HepG2 (cell line): ENCODE measurements around the gene SLC23A2. TPM values are rescaled to one million over a fixed set of nuclear protein-coding genes. Genes with fewer than 3 reads are reported as not detected.

Source experiments
- DMTF1 ChIP-seq: sonication (generic); formaldehyde crosslinking; IDR thresholded peaks from 2 replicates; pipeline ENCODE4 v1.4.0; 2020; ENCODE audit warnings: mild to moderate bottlenecking, missing genetic modification reagents
- GATA4 ChIP-seq: sonication (generic); IDR thresholded peaks from 2 replicates; pipeline ENCODE4 v1.6.1; 2016; ENCODE audit warnings: antibody characterized with exemption, low read depth, borderline replicate concordance
- HNRNPH1 ChIP-seq: fragments of 200-400 bp; formaldehyde crosslinking; optimal IDR thresholded peaks from 2 replicates; pipeline ENCODE3; 2017; ENCODE audit warnings: mild to moderate bottlenecking, low read depth, low read length
- KDM3A ChIP-seq: IDR thresholded peaks from 2 replicates; pipeline ENCODE4 v1.6.1; 2018; ENCODE audit warnings: low read depth, missing compliant biosample characterization
- NAIF1 ChIP-seq: sonication (generic); formaldehyde crosslinking; IDR thresholded peaks from 2 replicates; pipeline ENCODE4 v1.5.0; 2020; ENCODE audit warnings: mild to moderate bottlenecking, missing genetic modification reagents, borderline replicate concordance
- NFATC3 ChIP-seq: sonication (generic); formaldehyde crosslinking; IDR thresholded peaks from 2 replicates; pipeline ENCODE4 v1.5.1; 2020; ENCODE audit warnings: mild to moderate bottlenecking, missing genetic modification reagents
- RARA ChIP-seq: IDR thresholded peaks from 2 replicates; pipeline ENCODE4 v1.6.1; 2016; ENCODE audit warnings: missing genetic modification reagents, missing compliant biosample characterization
- ZBTB38 ChIP-seq: sonication (generic); formaldehyde crosslinking; IDR thresholded peaks from 2 replicates; pipeline ENCODE4 v1.5.1; 2020; ENCODE audit warnings: mild to moderate bottlenecking, missing genetic modification reagents
- ZBTB4 ChIP-seq: sonication (generic); formaldehyde crosslinking; IDR thresholded peaks from 2 replicates; pipeline ENCODE4 v1.4.0; 2020; ENCODE audit warnings: missing genetic modification reagents, mild to moderate bottlenecking, borderline replicate concordance
- ZNF337 ChIP-seq: sonication (generic); formaldehyde crosslinking; IDR thresholded peaks from 2 replicates; pipeline ENCODE4 v1.5.1; 2020; ENCODE audit warnings: missing genetic modification reagents, low read depth, mild to moderate bottlenecking, borderline replicate concordance
- ZNF562 ChIP-seq: sonication (generic); formaldehyde crosslinking; IDR thresholded peaks from 2 replicates; pipeline ENCODE4 v1.8.0; 2022; ENCODE audit warnings: missing genetic modification reagents, borderline replicate concordance
- ZNF7 ChIP-seq: IDR thresholded peaks from 2 replicates; pipeline ENCODE4 v1.6.1; 2016; ENCODE audit warnings: missing biosample characterization, missing genetic modification reagents
- ZNF792 ChIP-seq: IDR thresholded peaks from 2 replicates; pipeline ENCODE4 v1.6.1; 2016
- ZNF891 ChIP-seq: sonication (generic); formaldehyde crosslinking; IDR thresholded peaks from 2 replicates; pipeline ENCODE4 v1.5.0; 2020; ENCODE audit warnings: mild to moderate bottlenecking, missing genetic modification reagents
- polyA plus RNA-seq, 8 experiments: library from polyadenylated mRNA; depleted of rRNA in 3 of 8; stranded (reverse) in 7 of 8; unstranded in 1 of 8; fragments of >200 nt; fragmentation: Illumina TruSeq in 4 of 8; extraction: Trizol in 4 of 8; gene quantifications; 2 replicates each; pipeline versions ENCODE4 v1.2.1 to v1.2.3, GENCODE V29; 2011 to 2016; ENCODE audit warnings: low read depth in 4 of 8, missing spikeins in 1 of 8, mixed read lengths in 1 of 8; ENCODE audit not compliant: insufficient read depth in 1 of 8
- total RNA-seq, 5 experiments: library from RNA; depleted of rRNA; stranded (reverse); fragments of >200 nt; fragmentation: Illumina TruSeq; extraction: Trizol; gene quantifications; 2 replicates each; pipeline ENCODE4 v1.2.3, GENCODE V29; 2016; ENCODE audit warnings: low read depth in 1 of 5
- TF ChIP-seq, protein P1 (sequence below): sonication (generic); formaldehyde crosslinking; IDR thresholded peaks from 2 replicates; pipeline ENCODE4 v1.4.0; 2020; ENCODE audit warnings: missing genetic modification reagents
- TF ChIP-seq, protein P2 (sequence below): sonication (generic); formaldehyde crosslinking; IDR thresholded peaks from 2 replicates; pipeline ENCODE4 v1.4.0; 2020; ENCODE audit warnings: missing genetic modification reagents
- TF ChIP-seq, protein P3 (sequence below): sonication (generic); formaldehyde crosslinking; IDR thresholded peaks from 2 replicates; pipeline ENCODE4; 2020; ENCODE audit warnings: missing genetic modification reagents, mild to moderate bottlenecking, borderline replicate concordance

SLC23A2 gene
- total and polyA plus RNA-seq, 2 of the 13 experiments (the other 11 are each of a cell fraction or from before 2014, with no cell fraction given): 42.2 to 51.2 TPM

- TF ChIP-seq, protein P1, sequence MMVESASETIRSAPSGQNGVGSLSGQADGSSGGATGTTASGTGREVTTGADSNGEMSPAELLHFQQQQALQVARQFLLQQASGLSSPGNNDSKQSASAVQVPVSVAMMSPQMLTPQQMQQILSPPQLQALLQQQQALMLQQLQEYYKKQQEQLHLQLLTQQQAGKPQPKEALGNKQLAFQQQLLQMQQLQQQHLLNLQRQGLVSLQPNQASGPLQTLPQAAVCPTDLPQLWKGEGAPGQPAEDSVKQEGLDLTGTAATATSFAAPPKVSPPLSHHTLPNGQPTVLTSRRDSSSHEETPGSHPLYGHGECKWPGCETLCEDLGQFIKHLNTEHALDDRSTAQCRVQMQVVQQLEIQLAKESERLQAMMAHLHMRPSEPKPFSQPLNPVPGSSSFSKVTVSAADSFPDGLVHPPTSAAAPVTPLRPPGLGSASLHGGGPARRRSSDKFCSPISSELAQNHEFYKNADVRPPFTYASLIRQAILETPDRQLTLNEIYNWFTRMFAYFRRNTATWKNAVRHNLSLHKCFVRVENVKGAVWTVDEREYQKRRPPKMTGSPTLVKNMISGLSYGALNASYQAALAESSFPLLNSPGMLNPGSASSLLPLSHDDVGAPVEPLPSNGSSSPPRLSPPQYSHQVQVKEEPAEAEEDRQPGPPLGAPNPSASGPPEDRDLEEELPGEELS: 0 out of 2 replicates have a peak, but pooled peaks have one; percentile 17
- TF ChIP-seq DMTF1 (CRISPR knock-in tag) (no peak), HNRNPH1 (no peak), KDM3A (CRISPR knock-in tag) (no peak), ZNF562 (CRISPR knock-in tag) (no peak), ZNF891 (no peak), ZBTB38 (peak; percentile 94), ZNF337 (CRISPR knock-in tag) (no peak), NAIF1 (CRISPR knock-in tag) (no peak), ZNF792 (CRISPR knock-in tag) (no peak), ZNF7 (CRISPR knock-in tag) (no peak), ZBTB4 (CRISPR knock-in tag) (no peak), GATA4 (no peak), RARA (CRISPR knock-in tag) (no peak), NFATC3 (CRISPR knock-in tag) (no peak)
- TF ChIP-seq, protein P2, sequence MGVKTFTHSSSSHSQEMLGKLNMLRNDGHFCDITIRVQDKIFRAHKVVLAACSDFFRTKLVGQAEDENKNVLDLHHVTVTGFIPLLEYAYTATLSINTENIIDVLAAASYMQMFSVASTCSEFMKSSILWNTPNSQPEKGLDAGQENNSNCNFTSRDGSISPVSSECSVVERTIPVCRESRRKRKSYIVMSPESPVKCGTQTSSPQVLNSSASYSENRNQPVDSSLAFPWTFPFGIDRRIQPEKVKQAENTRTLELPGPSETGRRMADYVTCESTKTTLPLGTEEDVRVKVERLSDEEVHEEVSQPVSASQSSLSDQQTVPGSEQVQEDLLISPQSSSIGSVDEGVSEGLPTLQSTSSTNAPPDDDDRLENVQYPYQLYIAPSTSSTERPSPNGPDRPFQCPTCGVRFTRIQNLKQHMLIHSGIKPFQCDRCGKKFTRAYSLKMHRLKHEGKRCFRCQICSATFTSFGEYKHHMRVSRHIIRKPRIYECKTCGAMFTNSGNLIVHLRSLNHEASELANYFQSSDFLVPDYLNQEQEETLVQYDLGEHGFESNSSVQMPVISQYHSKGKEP (CRISPR knock-in tag): no peak
- TF ChIP-seq, protein P3, sequence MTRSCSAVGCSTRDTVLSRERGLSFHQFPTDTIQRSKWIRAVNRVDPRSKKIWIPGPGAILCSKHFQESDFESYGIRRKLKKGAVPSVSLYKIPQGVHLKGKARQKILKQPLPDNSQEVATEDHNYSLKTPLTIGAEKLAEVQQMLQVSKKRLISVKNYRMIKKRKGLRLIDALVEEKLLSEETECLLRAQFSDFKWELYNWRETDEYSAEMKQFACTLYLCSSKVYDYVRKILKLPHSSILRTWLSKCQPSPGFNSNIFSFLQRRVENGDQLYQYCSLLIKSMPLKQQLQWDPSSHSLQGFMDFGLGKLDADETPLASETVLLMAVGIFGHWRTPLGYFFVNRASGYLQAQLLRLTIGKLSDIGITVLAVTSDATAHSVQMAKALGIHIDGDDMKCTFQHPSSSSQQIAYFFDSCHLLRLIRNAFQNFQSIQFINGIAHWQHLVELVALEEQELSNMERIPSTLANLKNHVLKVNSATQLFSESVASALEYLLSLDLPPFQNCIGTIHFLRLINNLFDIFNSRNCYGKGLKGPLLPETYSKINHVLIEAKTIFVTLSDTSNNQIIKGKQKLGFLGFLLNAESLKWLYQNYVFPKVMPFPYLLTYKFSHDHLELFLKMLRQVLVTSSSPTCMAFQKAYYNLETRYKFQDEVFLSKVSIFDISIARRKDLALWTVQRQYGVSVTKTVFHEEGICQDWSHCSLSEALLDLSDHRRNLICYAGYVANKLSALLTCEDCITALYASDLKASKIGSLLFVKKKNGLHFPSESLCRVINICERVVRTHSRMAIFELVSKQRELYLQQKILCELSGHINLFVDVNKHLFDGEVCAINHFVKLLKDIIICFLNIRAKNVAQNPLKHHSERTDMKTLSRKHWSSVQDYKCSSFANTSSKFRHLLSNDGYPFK: no peak
Measured at GRCh38 chr20:4925842-4926530, 75.3 kb downstream of the SLC23A2 start (continued).
